OCI-LY1 (cell line): ENCODE data around the gene MYLK4.

Source experiments
- H2AFZ ChIP-seq: fragments of 200-600 bp; sonication (generic), shearing (Covaris generic); 2 replicates; pipeline ENCODE4 v1.6.0; 2014; ENCODE audit warnings: antibody characterized with exemption, mild to moderate bottlenecking, low read length
- H3F3A ChIP-seq: fragments of 200-600 bp; sonication (generic), shearing (Covaris generic); 2 replicates; pipeline ENCODE4 v1.6.0; 2014; ENCODE audit warnings: mild to moderate bottlenecking, antibody characterized with exemption, low read length, moderate library complexity; ENCODE audit not compliant: insufficient read depth
- H3K27ac ChIP-seq: fragments of 200-600 bp; sonication (generic); 2 replicates; pipeline ENCODE4 v1.5.1; 2014; ENCODE audit warnings: low read length, mixed run types, mild to moderate bottlenecking, low read depth; ENCODE audit not compliant: poor library complexity, severe bottlenecking
- H3K27me3 ChIP-seq: fragments of 200-600 bp; sonication (generic); 2 replicates; pipeline ENCODE4 v1.6.0; 2014; ENCODE audit warnings: antibody characterized with exemption, mild to moderate bottlenecking, low read length, moderate library complexity; ENCODE audit not compliant: insufficient read depth
- H3K36me3 ChIP-seq: fragments of 200-600 bp; sonication (generic); 2 replicates; pipeline ENCODE4 v1.6.1; 2014; ENCODE audit warnings: mild to moderate bottlenecking, antibody characterized with exemption, low read length, moderate library complexity, mixed read lengths; ENCODE audit not compliant: insufficient read depth
- H3K4me1 ChIP-seq: fragments of 200-600 bp; sonication (generic); 2 replicates; pipeline ENCODE4 v1.5.1; 2014; ENCODE audit warnings: mild to moderate bottlenecking, low read length, moderate library complexity; ENCODE audit not compliant: insufficient read depth, severe bottlenecking
- H3K4me2 ChIP-seq: fragments of 200-600 bp; sonication (generic), shearing (Covaris generic); 2 replicates; pipeline ENCODE4 v1.6.1; 2014; ENCODE audit warnings: low read length
- H3K4me3 ChIP-seq: fragments of 200-600 bp; sonication (generic); 2 replicates; pipeline ENCODE4 v1.5.1; 2014; ENCODE audit warnings: low read length, low read depth, mild to moderate bottlenecking, mixed read lengths; ENCODE audit not compliant: poor library complexity, severe bottlenecking
- H3K79me2 ChIP-seq: fragments of 200-600 bp; shearing (Covaris generic); 2 replicates; pipeline ENCODE4 v1.6.1; 2016; ENCODE audit warnings: mixed run types, low read length, mixed read lengths; ENCODE audit not compliant: insufficient read depth
- H3K9ac ChIP-seq: fragments of 200-600 bp; sonication (generic), shearing (Covaris generic); 2 replicates; pipeline ENCODE4 v1.6.1; 2014; ENCODE audit warnings: mild to moderate bottlenecking, low read length, mixed read lengths
- H3K9me2 ChIP-seq: fragments of 200-600 bp; sonication (generic), shearing (Covaris generic); 2 replicates; pipeline ENCODE4 v1.6.1; 2014; ENCODE audit warnings: low read depth, mild to moderate bottlenecking, low read length, mixed read lengths
- H3K9me3 ChIP-seq: fragments of 200-600 bp; shearing (Covaris generic); 2 replicates; pipeline ENCODE4 v1.6.1; 2014; ENCODE audit warnings: low read length, mixed read lengths
- H4K20me1 ChIP-seq: fragments of 200-600 bp; sonication (generic), shearing (Covaris generic); 2 replicates; pipeline ENCODE4 v1.6.0; 2016; ENCODE audit warnings: mild to moderate bottlenecking, low read length; ENCODE audit not compliant: insufficient read depth
- EZH2 ChIP-seq: fragments of 200-600 bp; sonication (generic), shearing (Covaris generic); IDR thresholded peaks from 2 replicates; pipeline ENCODE4 v1.8.0; 2017; ENCODE audit warnings: borderline replicate concordance, mixed run types, mild to moderate bottlenecking, antibody characterized with exemption, low read length, moderate library complexity, mixed read lengths
- TF ChIP-seq, protein P1 (sequence below): fragments of 200-600 bp; sonication (generic), shearing (Covaris generic); IDR thresholded peaks from 2 replicates; pipeline ENCODE4 v1.5.1; 2017; ENCODE audit warnings: mild to moderate bottlenecking, antibody characterized with exemption, low read length, moderate library complexity, mixed read lengths

Gene MYLK4

DNA sequence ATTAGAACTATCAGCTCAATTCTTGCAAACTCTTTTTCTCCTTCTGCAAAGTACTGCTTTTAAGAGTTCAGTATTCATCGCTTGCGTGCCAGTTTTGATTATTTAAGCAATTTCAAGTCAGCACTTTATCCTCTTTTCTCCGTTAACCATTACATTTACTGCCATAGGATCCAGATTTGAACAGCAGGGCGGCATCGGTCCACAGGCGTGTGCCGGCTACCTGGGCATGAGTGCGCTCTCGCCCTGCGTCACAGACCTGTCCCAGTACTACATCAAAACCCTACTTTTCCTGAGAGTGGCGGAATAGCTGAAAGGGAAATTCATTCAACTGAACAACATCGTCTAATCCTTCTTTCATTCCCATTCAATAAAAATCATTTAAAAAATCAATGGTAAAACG is 53.4 kb downstream of the MYLK4 start:
- H3K27me3 ChIP-seq = no peaks in the 10 kb centered on the region; the same call in 1 of the 2 replicates
- H3K4me1 ChIP-seq = no peaks in the 10 kb centered on the region
- no peak overlapping the region for H3K9ac ChIP-seq
- no peak overlapping the region for H3K4me2 ChIP-seq
- H3K4me3 ChIP-seq = no peak overlapping the region
- no peaks in the 10 kb centered on the region for H3K36me3 ChIP-seq
- H3K9me3 ChIP-seq = no peaks in the 10 kb centered on the region
- H3K27ac ChIP-seq = no peak overlapping the region
- H3K79me2 ChIP-seq = no peaks in the 10 kb centered on the region
- H3F3A ChIP-seq = no peaks in the 10 kb centered on the region
- H3K9me2 ChIP-seq = no peaks in the 10 kb centered on the region
- TF ChIP-seq EZH2 = no peak
- TF ChIP-seq, protein P1, sequence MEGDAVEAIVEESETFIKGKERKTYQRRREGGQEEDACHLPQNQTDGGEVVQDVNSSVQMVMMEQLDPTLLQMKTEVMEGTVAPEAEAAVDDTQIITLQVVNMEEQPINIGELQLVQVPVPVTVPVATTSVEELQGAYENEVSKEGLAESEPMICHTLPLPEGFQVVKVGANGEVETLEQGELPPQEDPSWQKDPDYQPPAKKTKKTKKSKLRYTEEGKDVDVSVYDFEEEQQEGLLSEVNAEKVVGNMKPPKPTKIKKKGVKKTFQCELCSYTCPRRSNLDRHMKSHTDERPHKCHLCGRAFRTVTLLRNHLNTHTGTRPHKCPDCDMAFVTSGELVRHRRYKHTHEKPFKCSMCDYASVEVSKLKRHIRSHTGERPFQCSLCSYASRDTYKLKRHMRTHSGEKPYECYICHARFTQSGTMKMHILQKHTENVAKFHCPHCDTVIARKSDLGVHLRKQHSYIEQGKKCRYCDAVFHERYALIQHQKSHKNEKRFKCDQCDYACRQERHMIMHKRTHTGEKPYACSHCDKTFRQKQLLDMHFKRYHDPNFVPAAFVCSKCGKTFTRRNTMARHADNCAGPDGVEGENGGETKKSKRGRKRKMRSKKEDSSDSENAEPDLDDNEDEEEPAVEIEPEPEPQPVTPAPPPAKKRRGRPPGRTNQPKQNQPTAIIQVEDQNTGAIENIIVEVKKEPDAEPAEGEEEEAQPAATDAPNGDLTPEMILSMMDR = no peak
- no peaks in the 10 kb centered on the region for H4K20me1 ChIP-seq
- H2AFZ ChIP-seq = no peak overlapping the region

DNA sequence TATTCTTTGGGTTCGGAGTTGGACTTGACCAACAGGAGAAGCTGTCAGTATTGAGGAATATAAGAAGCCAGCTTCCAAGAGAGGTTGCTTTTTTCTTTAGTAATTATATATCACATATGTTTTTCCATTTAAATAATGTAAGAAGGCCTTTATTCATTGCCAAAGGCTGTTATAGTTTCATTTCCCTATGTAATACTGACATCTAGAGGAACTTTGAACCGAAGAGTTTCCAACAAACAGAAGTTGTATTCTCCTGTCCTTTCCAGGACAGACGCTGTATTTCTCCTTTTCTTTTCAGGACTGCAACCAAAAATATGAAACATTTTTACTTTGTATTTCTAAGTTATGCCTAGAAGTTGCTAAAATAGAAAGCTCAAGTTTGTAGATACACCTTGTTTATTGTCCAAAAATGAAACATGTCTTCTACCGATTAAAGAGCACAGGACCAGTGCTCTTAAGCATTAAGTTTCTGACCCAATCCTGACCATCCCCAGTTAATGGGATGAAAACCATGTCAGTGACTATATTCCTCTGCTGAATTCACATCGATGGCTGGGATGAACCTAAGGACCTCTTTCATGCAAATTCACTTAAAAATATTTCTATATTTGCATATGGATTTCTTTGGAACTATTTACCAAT is 55.1 kb downstream of the MYLK4 start:
- H2AFZ ChIP-seq = no peak overlapping the region
- no peak overlapping the region for H3K9ac ChIP-seq
- no peak overlapping the region for H3K4me3 ChIP-seq
- H3K4me2 ChIP-seq = no peak overlapping the region
- no peaks in the 10 kb centered on the region for H3K79me2 ChIP-seq
- no peaks in the 10 kb centered on the region for H3F3A ChIP-seq
- no peaks in the 10 kb centered on the region for H3K36me3 ChIP-seq
- no peak overlapping the region for H3K27ac ChIP-seq
- H3K9me3 ChIP-seq = no peaks in the 10 kb centered on the region
- H3K27me3 ChIP-seq = no peaks in the 10 kb centered on the region; the same call in 1 of the 2 replicates
- H3K4me1 ChIP-seq = no peaks in the 10 kb centered on the region
- no peaks in the 10 kb centered on the region for H4K20me1 ChIP-seq
- H3K9me2 ChIP-seq = no peaks in the 10 kb centered on the region
- no peak for TF ChIP-seq EZH2
- TF ChIP-seq, protein P1 = peak; percentile 42; the same call in 1 of the 2 replicates

DNA sequence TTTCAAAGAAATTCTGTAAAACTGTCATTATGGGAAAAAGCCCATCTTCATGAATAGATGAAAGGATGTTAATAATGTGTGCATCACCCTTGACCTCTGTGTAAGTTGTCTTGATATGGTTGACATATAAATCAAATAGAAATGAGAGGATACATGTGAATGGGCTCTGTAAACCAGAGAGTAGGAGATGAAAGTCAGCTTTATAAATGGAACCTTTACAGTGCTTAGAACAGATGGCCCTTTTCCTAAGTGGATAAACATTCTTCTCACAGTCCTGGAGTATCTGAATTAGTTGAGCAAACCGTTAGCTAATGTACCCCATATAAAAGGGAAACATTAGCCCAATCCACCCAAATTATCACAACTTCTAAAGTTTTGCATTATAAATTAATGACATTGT is 57.5 kb downstream of the MYLK4 start:
- Histone ChIP-seq H2AFZ (no peak overlapping the region), H3K79me2 (no peaks in the 10 kb centered on the region), H3K4me2 (no peak overlapping the region), H3K27ac (no peak overlapping the region), H3F3A (no peaks in the 10 kb centered on the region), H4K20me1 (no peaks in the 10 kb centered on the region), H3K36me3 (no peaks in the 10 kb centered on the region), H3K9me2 (no peaks in the 10 kb centered on the region), H3K4me3 (no peak overlapping the region), H3K4me1 (no peaks in the 10 kb centered on the region), H3K9me3 (no peaks in the 10 kb centered on the region), H3K27me3 (peaks cover 4% of the 10 kb centered on the region; the same call in 1 of the 2 replicates), H3K9ac (no peak overlapping the region)
- TF ChIP-seq EZH2 = no peak
- TF ChIP-seq, protein P1 = no peak
